H1 (cell line): ENCODE data around the gene OSBP2. TPM values are rescaled to one million over a fixed set of nuclear protein-coding genes. Genes with fewer than 3 reads are reported as not detected.

Source experiments
- CTCF ChIA-PET: fragments of 300-600 bp; sonication (Branson Sonifier 250); formaldehyde crosslinking; loops from one replicate; lab custom pipeline; 2021; ENCODE audit not compliant: partially characterized antibody; lab: Charles Lee
- POLR2A ChIA-PET: fragments of 300-600 bp; sonication (Branson Sonifier 250); formaldehyde crosslinking; loops from one replicate; lab custom pipeline; 2021; ENCODE audit warnings: inconsistent platforms; ENCODE audit not compliant: partially characterized antibody; lab: Charles Lee
- DNase-seq, 2 experiments: peaks; one replicate each; pipeline versions ENCODE4 v3.0.0 to v3.0.0-alpha.2; 2010 to 2022; ENCODE audit warnings: low spot score in 2 of 2, low read depth in 1 of 2, mixed read lengths in 1 of 2
- FAIRE-seq: peaks from 2 replicates; lab custom pipeline; 2011; peaks lifted over from hg19 to GRCh38; lab: Jason Lieb, UNC
- H2AFZ ChIP-seq: 2 replicates; pipeline ENCODE4 v1.8.1; 2012; ENCODE audit warnings: low read length, inconsistent platforms
- H2AK5ac ChIP-seq: 2 replicates; pipeline ENCODE4 v1.6.1; 2013; ENCODE audit warnings: low read depth, low read length
- H2BK120ac ChIP-seq: replicated peaks from 2 replicates; pipeline ENCODE3; 2013; ENCODE audit warnings: low read depth, low read length, inconsistent platforms
- H2BK12ac ChIP-seq: 2 replicates; pipeline ENCODE4 v1.6.1; 2013; ENCODE audit warnings: low read depth, low read length
- H2BK15ac ChIP-seq: 2 replicates; pipeline ENCODE4 v1.6.1; 2013; ENCODE audit warnings: low read length
- H2BK20ac ChIP-seq: 2 replicates; pipeline ENCODE4 v1.6.1; 2013; ENCODE audit warnings: low read length
- H2BK5ac ChIP-seq: 2 replicates; pipeline ENCODE4 v1.6.1; 2013; ENCODE audit warnings: low read depth, low read length
- H3K14ac ChIP-seq: 2 replicates; pipeline ENCODE4 v1.6.1; 2013; ENCODE audit warnings: inconsistent platforms; ENCODE audit not compliant: insufficient read length
- H3K18ac ChIP-seq: 2 replicates; pipeline ENCODE4 v1.6.1; 2013; ENCODE audit warnings: low read length; ENCODE audit errors: extremely low read depth
- H3K23ac ChIP-seq: 2 replicates; pipeline ENCODE4 v1.6.1; 2013; ENCODE audit warnings: inconsistent platforms; ENCODE audit not compliant: insufficient read length
- H3K23me2 ChIP-seq: 2 replicates; pipeline ENCODE4 v1.6.1; 2013; ENCODE audit warnings: low read depth, low read length
- H3K27ac ChIP-seq: 2 replicates; pipeline ENCODE4 v1.6.1; 2011; ENCODE audit warnings: low read depth, low read length, inconsistent platforms
- H3K27me3 ChIP-seq, 4 experiments: replicated peaks in 1 of 4; 1 replicate in 1 of 4; 2 replicates in 3 of 4; pipeline versions ENCODE4 v1.6.1 to v1.8.1; 2011 to 2013; ENCODE audit warnings: low read length in 3 of 4, mild to moderate bottlenecking in 3 of 4, inconsistent platforms in 2 of 4, mixed read lengths in 2 of 4, moderate library complexity in 1 of 4; ENCODE audit not compliant: control insufficient read depth in 3 of 4, insufficient read depth in 3 of 4; ENCODE audit errors: extremely low read depth in 1 of 4
- H3K36me3 ChIP-seq, 4 experiments: 2 replicates each; pipeline versions ENCODE4 v1.6.1 to v1.8.1; 2011 to 2013; ENCODE audit warnings: mild to moderate bottlenecking in 4 of 4, low read length in 3 of 4, moderate library complexity in 2 of 4, control low read depth in 1 of 4, inconsistent platforms in 1 of 4; ENCODE audit not compliant: insufficient read depth in 4 of 4, control insufficient read depth in 2 of 4
- H3K4ac ChIP-seq: replicated peaks from 2 replicates; pipeline ENCODE3; 2013; ENCODE audit warnings: low read length, low read depth, mixed read lengths, inconsistent platforms; ENCODE audit not compliant: insufficient read length
- H3K4me1 ChIP-seq, 4 experiments: replicated peaks in 1 of 4; 1 replicate in 1 of 4; 2 replicates in 3 of 4; pipeline versions ENCODE4 v1.6.1 to v1.8.1; 2011 to 2013; ENCODE audit warnings: low read length in 3 of 4, inconsistent platforms in 2 of 4, mixed read lengths in 1 of 4; ENCODE audit not compliant: insufficient read depth in 4 of 4, control insufficient read depth in 3 of 4
- H3K4me2 ChIP-seq, 2 experiments: 2 replicates each; pipeline versions ENCODE4 v1.6.1 to v1.8.1; 2011 to 2013; ENCODE audit warnings: low read depth in 2 of 2, low read length in 2 of 2, control low read depth in 1 of 2, inconsistent platforms in 1 of 2, mild to moderate bottlenecking in 1 of 2; ENCODE audit not compliant: insufficient read depth in 1 of 2
- H3K4me3 ChIP-seq, 4 experiments: fragments of 200-600, 300-600 bp in 1 of 4; sonication (generic), shearing (Covaris generic), sonication (Bioruptor Twin) in 1 of 4; 2 replicates each; pipeline versions ENCODE4 v1.5.1 to v1.8.1; 2011 to 2016; ENCODE audit warnings: low read length in 4 of 4, low read depth in 3 of 4, control low read depth in 2 of 4, inconsistent platforms in 2 of 4, mild to moderate bottlenecking in 2 of 4, mixed read lengths in 1 of 4, moderate library complexity in 1 of 4; ENCODE audit not compliant: insufficient read depth in 2 of 4; ENCODE audit errors: extremely low read depth in 1 of 4
- H3K56ac ChIP-seq: replicated peaks from 2 replicates; pipeline ENCODE3; 2013; ENCODE audit warnings: low read depth, mild to moderate bottlenecking, mixed read lengths, low read length, inconsistent platforms; ENCODE audit not compliant: insufficient read length
- H3K79me1 ChIP-seq: 2 replicates; pipeline ENCODE4 v1.6.1; 2013; ENCODE audit warnings: low read depth, low read length, control low read depth
- H3K79me2 ChIP-seq, 2 experiments: 2 replicates each; pipeline versions ENCODE4 v1.6.1 to v1.8.1; 2012 to 2013; ENCODE audit warnings: low read length in 2 of 2, mild to moderate bottlenecking in 2 of 2, inconsistent platforms in 1 of 2; ENCODE audit not compliant: insufficient read depth in 2 of 2, control insufficient read depth in 1 of 2
- H3K9ac ChIP-seq, 4 experiments: replicated peaks in 1 of 4; 1 replicate in 1 of 4; 2 replicates in 3 of 4; pipeline versions ENCODE4 v1.6.1 to v1.8.1; 2011 to 2013; ENCODE audit warnings: low read depth in 3 of 4, low read length in 3 of 4, control low read depth in 2 of 4, mild to moderate bottlenecking in 2 of 4, moderate library complexity in 2 of 4, inconsistent platforms in 1 of 4; ENCODE audit errors: extremely low read depth in 1 of 4
- H3K9me3 ChIP-seq, 2 experiments: 2 replicates each; pipeline versions ENCODE4 v1.6.1 to v1.8.1; 2012 to 2013; ENCODE audit warnings: mild to moderate bottlenecking in 2 of 2, moderate library complexity in 2 of 2, control low read depth in 1 of 2, inconsistent platforms in 1 of 2, low read depth in 1 of 2, low read length in 1 of 2, mixed read lengths in 1 of 2; ENCODE audit not compliant: insufficient read depth in 2 of 2
- H4K20me1 ChIP-seq, 2 experiments: replicated peaks in 1 of 2; 2 replicates each; pipeline versions ENCODE3 to v1.8.1; 2011 to 2013; ENCODE audit warnings: inconsistent platforms in 2 of 2, low read length in 2 of 2, mild to moderate bottlenecking in 1 of 2; ENCODE audit not compliant: insufficient read depth in 2 of 2, control insufficient read depth in 1 of 2
- H4K5ac ChIP-seq: 2 replicates; pipeline ENCODE4 v1.6.1; 2013; ENCODE audit warnings: low read length, low read depth, mixed read lengths, inconsistent platforms; ENCODE audit not compliant: insufficient read length
- H4K8ac ChIP-seq: 2 replicates; pipeline ENCODE4 v1.8.0; 2013; ENCODE audit warnings: mild to moderate bottlenecking, moderate library complexity, low read length, inconsistent platforms; ENCODE audit not compliant: insufficient read depth; ENCODE audit errors: extremely low read depth
- H4K91ac ChIP-seq: replicated peaks from 2 replicates; pipeline ENCODE3; 2013; ENCODE audit warnings: low read length, mixed read lengths, inconsistent platforms; ENCODE audit not compliant: insufficient read length
- CHD1 ChIP-seq: IDR thresholded peaks from 2 replicates; pipeline ENCODE4 v1.6.1; 2012; ENCODE audit warnings: low read depth, low read length, improper control_type of control experiment
- HDAC2 ChIP-seq, 2 experiments: fragments of 300-600 bp in 1 of 2; sonication (generic) in 1 of 2; IDR thresholded peaks; 2 replicates each; pipeline ENCODE4 v1.6.1; 2011 to 2012; ENCODE audit warnings: low read depth in 2 of 2, low read length in 2 of 2, mild to moderate bottlenecking in 2 of 2, moderate library complexity in 2 of 2, borderline replicate concordance in 1 of 2, inconsistent platforms in 1 of 2
- HDAC6 ChIP-seq: IDR thresholded peaks from one replicate; pipeline ENCODE4 v1.7.1; 2012; ENCODE audit warnings: low read depth, mild to moderate bottlenecking, inconsistent platforms, low read length, moderate library complexity
- JUN ChIP-seq: IDR thresholded peaks from 2 replicates; pipeline ENCODE4 v1.6.1; 2011; ENCODE audit warnings: low read depth, mild to moderate bottlenecking, improper control_type of control experiment, low read length
- NANOG ChIP-seq: IDR thresholded peaks from 2 replicates; pipeline ENCODE4 v1.6.1; 2011; ENCODE audit warnings: low read length, low read depth, mild to moderate bottlenecking, inconsistent platforms; ENCODE audit not compliant: insufficient read depth, poor library complexity, severe bottlenecking
- PHF8 ChIP-seq: fragments of 200-600 bp; sonication (generic); conservative IDR thresholded peaks from 2 replicates; pipeline ENCODE4 v1.7.1; 2012; ENCODE audit warnings: low read depth, mild to moderate bottlenecking, inconsistent platforms, low read length, moderate library complexity
- POLR2A ChIP-seq, 2 experiments: IDR thresholded peaks; 1 replicate in 1 of 2; 2 replicates in 1 of 2; pipeline ENCODE4 v1.6.1; 2011; ENCODE audit warnings: low read depth in 2 of 2, low read length in 2 of 2, mild to moderate bottlenecking in 2 of 2; ENCODE audit errors: control extremely low read depth in 1 of 2
- POLR2AphosphoS5 ChIP-seq: IDR thresholded peaks from 2 replicates; pipeline ENCODE4 v1.6.1; 2011; ENCODE audit warnings: low read depth, low read length
- RAD21 ChIP-seq, 2 experiments: IDR thresholded peaks in 1 of 2; conservative IDR thresholded peaks in 1 of 2; 2 replicates each; pipeline ENCODE4 v1.6.1; 2011; ENCODE audit warnings: low read depth in 2 of 2, low read length in 2 of 2, improper control_type of control experiment in 1 of 2, inconsistent platforms in 1 of 2, mild to moderate bottlenecking in 1 of 2, moderate library complexity in 1 of 2
- RBBP5 ChIP-seq: IDR thresholded peaks from 2 replicates; pipeline ENCODE4 v1.7.1; 2012; ENCODE audit warnings: low read depth, mild to moderate bottlenecking, inconsistent platforms, low read length, moderate library complexity, borderline replicate concordance
- SAP30 ChIP-seq: fragments of 300-600 bp; sonication (generic); IDR thresholded peaks from 2 replicates; pipeline ENCODE4 v1.7.1; 2012; ENCODE audit warnings: low read length, moderate library complexity, mild to moderate bottlenecking, inconsistent platforms; ENCODE audit not compliant: insufficient read depth, insufficient replicate concordance
- SIRT6 ChIP-seq: IDR thresholded peaks from one replicate; pipeline ENCODE4 v1.7.1; 2012; ENCODE audit warnings: low read length, inconsistent platforms
- SIX5 ChIP-seq: IDR thresholded peaks from 2 replicates; pipeline ENCODE4 v1.6.1; 2011; ENCODE audit warnings: mild to moderate bottlenecking, low read depth, low read length
- SUZ12 ChIP-seq: fragments of 200-600 bp; sonication (generic); IDR thresholded peaks from 2 replicates; pipeline ENCODE4 v1.6.1; 2012; ENCODE audit warnings: mild to moderate bottlenecking, inconsistent platforms, low read length, moderate library complexity, mixed read lengths
- WGBS, 2 experiments: shearing (Covaris generic) in 1 of 2; methylation state at CpG; one replicate each; pipeline versions ENCODE4 v1.1.6 to v1.1.7; 2013 to 2015; ENCODE audit warnings: low lambda C conversion rate in 2 of 2, mixed read lengths in 2 of 2, inconsistent platforms in 1 of 2, low coverage in 1 of 2, missing lambda C conversion rate in 1 of 2; ENCODE audit not compliant: insufficient replicate concordance in 2 of 2, insufficient coverage in 1 of 2, insufficient read length in 1 of 2; ENCODE audit errors: extremely low coverage in 1 of 2, missing lambda C conversion rate in 1 of 2; 5-methylcytosine and 5-hydroxymethylcytosine counted together
- polyA plus RNA-seq, 7 experiments: library from polyadenylated mRNA; depleted of rRNA in 3 of 7; stranded (reverse) in 5 of 7; unstranded in 2 of 7; fragments of >200 nt in 5 of 7; fragments of 200-250 nt in 2 of 7; gene quantifications; 1 replicate in 5 of 7; 2 replicates in 1 of 7; 4 replicates in 1 of 7; pipeline versions ENCODE4 v1.2.1 to v1.2.3, GENCODE V29; 2011 to 2013; ENCODE audit warnings: missing spikeins in 2 of 7, mixed read lengths in 2 of 7
- total RNA-seq: library from RNA; stranded (reverse); fragmentation: NEBNext Ultra II Directional; extraction: Animal tissue kit (Norgen Biotek cat#: 25700); gene quantifications from 2 replicates; pipeline ENCODE4 v1.2.1, GENCODE V29; 2021

OSBP2 gene
- total and polyA plus RNA-seq, 2 of the 8 experiments (the other 6 are each of a cell fraction or from before 2014, with no cell fraction given), result 3.4 to 3.7 TPM

DNA sequence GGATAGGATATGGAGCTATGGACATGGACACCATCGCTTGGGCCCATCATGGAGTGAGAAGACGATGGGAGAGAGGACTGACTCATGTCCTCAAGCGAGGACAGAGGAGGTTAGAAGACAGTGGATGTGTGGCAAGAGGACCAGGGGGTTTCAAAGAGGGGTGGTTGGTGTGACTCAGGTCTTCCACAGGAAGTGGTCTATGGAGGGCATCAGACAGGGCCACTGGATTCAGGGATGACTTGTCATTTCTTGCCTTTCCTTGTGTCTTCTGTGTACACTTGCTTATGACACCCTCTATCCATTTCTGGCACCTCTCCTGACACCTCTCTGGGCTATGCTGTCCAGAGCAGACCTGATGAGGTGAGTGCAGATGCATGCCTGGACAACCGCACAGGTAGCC is 115.4 kb downstream of the OSBP2 start:
- Histone ChIP-seq H2BK12ac (no peak overlapping the region), H3K4me2 (no peak overlapping the region), H3K4me3 (no peak overlapping the region), H3K14ac (no peak overlapping the region), H3K4me1 (peaks cover 4 to 13% (median 7%) of the 10 kb centered on the region in 4 experiments; a peak in 6 of 7 replicates), H3K56ac (no peak overlapping the region), H3K36me3 (no peaks in the 10 kb centered on the region), H3K27me3 (no peaks in the 10 kb centered on the region), H4K91ac (no peak overlapping the region), H2BK5ac (no peak overlapping the region), H3K79me2 (no peaks in the 10 kb centered on the region), H3K9ac (no peak overlapping the region), H3K4ac (no peak overlapping the region), H3K18ac (no peak overlapping the region), H2BK15ac (no peak overlapping the region), H3K9me3 (no peaks in the 10 kb centered on the region), H4K20me1 (no peaks in the 10 kb centered on the region), H2AK5ac (no peak overlapping the region), H4K8ac (no peak overlapping the region), H2BK20ac (no peak overlapping the region), H4K5ac (no peak overlapping the region), H2AFZ (no peak overlapping the region), H2BK120ac (no peak overlapping the region), H3K23ac (no peak overlapping the region), H3K23me2 (no peaks in the 10 kb centered on the region), H3K27ac (no peak overlapping the region), H3K79me1 (no peaks in the 10 kb centered on the region)
- CTCF ChIA-PET, result interaction anchor here (0.8 to 1.2 kb wide), 5 partner anchors 10 to 297 kb away, joined by 3 read pairs; partner anchors contain the start of gene SELENOM
- 92% methylated on average over 4 of the region's 4 CpGs; no CpG with 5 or more reads in 1 of the 2 experiments for WGBS, 2 experiments
- FAIRE-seq (no peak), DNase-seq (no peak)
- POLR2A ChIA-PET, result interaction anchor here (0.9 kb wide), 1 partner anchor 11 kb away, joined by 3 read pairs; no protein-coding TSS in a partner anchor
- TF ChIP-seq POLR2AphosphoS5 (no peak), NANOG (no peak), RAD21 (IDR thresholded peaks at IDR 0.05 in 1 of 2, conservative IDR thresholded peaks at IDR 0.05 in 1 of 2; ENCODE audit: low read depth in 2 of 2, low read length in 2 of 2) (no peak), JUN (no peak), SAP30 (no peak), SIRT6 (no peak), CHD1 (no peak), HDAC2 (IDR thresholded peaks at IDR 0.05; ENCODE audit: borderline replicate concordance in 1 of 2, low read depth in 2 of 2, low read length in 2 of 2) (no peak), PHF8 (no peak), RBBP5 (no peak), SIX5 (no peak), POLR2A (IDR thresholded peaks at IDR 0.05; ENCODE audit: control extremely low read depth in 1 of 2, low read depth in 2 of 2, low read length in 2 of 2) (no peak), SUZ12 (no peak), HDAC6 (no peak)
